HepG2 (cell line): ENCODE measurements around the gene MLXIPL. TPM values are rescaled to one million over a fixed set of nuclear protein-coding genes. Genes with fewer than 3 reads are reported as not detected.
A peak's percentile ranks its signal among the peaks of the same experiment; 100 is the strongest.

Experiments
- ARNT2 ChIP-seq: sonication (generic); formaldehyde crosslinking; IDR thresholded peaks from 2 replicates; pipeline ENCODE4 v1.8.0; 2022; ENCODE audit warnings: mild to moderate bottlenecking, low read depth, missing genetic modification reagents, moderate library complexity
- DZIP1 ChIP-seq: sonication (generic); formaldehyde crosslinking; IDR thresholded peaks from 2 replicates; pipeline ENCODE4 v1.5.0; 2020; ENCODE audit warnings: mild to moderate bottlenecking, missing genetic modification reagents
- ELF3 ChIP-seq: IDR thresholded peaks from 2 replicates; pipeline ENCODE4 v1.6.1; 2016; ENCODE audit warnings: missing genetic modification reagents, missing compliant biosample characterization
- HDAC1 ChIP-seq: sonication (generic); formaldehyde crosslinking; IDR thresholded peaks from 2 replicates; pipeline ENCODE4 v1.5.1; 2020; ENCODE audit warnings: mild to moderate bottlenecking, missing genetic modification reagents
- HDAC6 ChIP-seq: fragments of 200-600 bp; sonication (generic); IDR thresholded peaks from 2 replicates; pipeline ENCODE4 v1.7.0; 2017; ENCODE audit warnings: mild to moderate bottlenecking, antibody characterized with exemption, low read length, low read depth
- KDM5B ChIP-seq: sonication (generic); formaldehyde crosslinking; IDR thresholded peaks from 2 replicates; pipeline ENCODE4 v1.4.0; 2020; ENCODE audit warnings: missing genetic modification reagents, mild to moderate bottlenecking, borderline replicate concordance
- MATR3 ChIP-seq: sonication (generic); formaldehyde crosslinking; IDR thresholded peaks from 2 replicates; pipeline ENCODE4 v1.4.0; 2020; ENCODE audit warnings: missing genetic modification reagents
- NR2F2 ChIP-seq: IDR thresholded peaks from 2 replicates; pipeline ENCODE4 v1.6.1; 2012; ENCODE audit warnings: low read depth, inconsistent platforms, borderline replicate concordance
- PCBP1 ChIP-seq: fragments of 200-400 bp; formaldehyde crosslinking; IDR thresholded peaks from 2 replicates; pipeline ENCODE4 v1.6.1; 2017; ENCODE audit warnings: mild to moderate bottlenecking, low read depth, low read length, borderline replicate concordance
- POLR2AphosphoS5 ChIP-seq: IDR thresholded peaks from 2 replicates; pipeline ENCODE4 v1.6.1; 2012; ENCODE audit warnings: low read depth, low read length
- RBM22 ChIP-seq: fragments of 200-400 bp; formaldehyde crosslinking; optimal IDR thresholded peaks from 2 replicates; pipeline ENCODE3; 2017; ENCODE audit warnings: mild to moderate bottlenecking, low read length, moderate library complexity
- ZBTB39 ChIP-seq: sonication (generic); formaldehyde crosslinking; IDR thresholded peaks from 2 replicates; pipeline ENCODE4 v1.5.0; 2020; ENCODE audit warnings: missing genetic modification reagents
- ZFP82 ChIP-seq: sonication (generic); formaldehyde crosslinking; IDR thresholded peaks from 2 replicates; pipeline ENCODE4 v1.5.1; 2020; ENCODE audit warnings: mild to moderate bottlenecking, missing genetic modification reagents, borderline replicate concordance
- ZNF205 ChIP-seq: IDR thresholded peaks from 2 replicates; pipeline ENCODE4 v1.6.1; 2018; ENCODE audit warnings: missing biosample characterization, missing genetic modification reagents
- ZNF260 ChIP-seq: sonication (generic); formaldehyde crosslinking; IDR thresholded peaks from 2 replicates; pipeline ENCODE4 v1.4.0; 2020; ENCODE audit warnings: missing genetic modification reagents, low read depth, mild to moderate bottlenecking, borderline replicate concordance
- ZNF329 ChIP-seq: sonication (generic); formaldehyde crosslinking; IDR thresholded peaks from 2 replicates; pipeline ENCODE4 v1.9.0; 2021; ENCODE audit warnings: low read depth, mild to moderate bottlenecking, missing genetic modification reagents
- ZNF350 ChIP-seq: sonication (generic); formaldehyde crosslinking; IDR thresholded peaks from 2 replicates; pipeline ENCODE4 v1.4.0; 2020; ENCODE audit warnings: mild to moderate bottlenecking, low read depth, missing genetic modification reagents, borderline replicate concordance
- ZNF678 ChIP-seq: sonication (generic); formaldehyde crosslinking; IDR thresholded peaks from 2 replicates; pipeline ENCODE4 v1.4.0; 2020; ENCODE audit warnings: mild to moderate bottlenecking, missing genetic modification reagents
- ZNF83 ChIP-seq: sonication (generic); formaldehyde crosslinking; IDR thresholded peaks from 2 replicates; pipeline ENCODE4 v1.4.0; 2020; ENCODE audit warnings: missing genetic modification reagents, mild to moderate bottlenecking, borderline replicate concordance
- polyA plus RNA-seq, 8 experiments: library from polyadenylated mRNA; depleted of rRNA in 3 of 8; stranded (reverse) in 7 of 8; unstranded in 1 of 8; fragments of >200 nt; fragmentation: Illumina TruSeq in 4 of 8; extraction: Trizol in 4 of 8; gene quantifications; 2 replicates each; pipeline versions ENCODE4 v1.2.1 to v1.2.3, GENCODE V29; 2011 to 2016; ENCODE audit warnings: low read depth in 4 of 8, missing spikeins in 1 of 8, mixed read lengths in 1 of 8; ENCODE audit not compliant: insufficient read depth in 1 of 8
- total RNA-seq, 5 experiments: library from RNA; depleted of rRNA; stranded (reverse); fragments of >200 nt; fragmentation: Illumina TruSeq; extraction: Trizol; gene quantifications; 2 replicates each; pipeline ENCODE4 v1.2.3, GENCODE V29; 2016; ENCODE audit warnings: low read depth in 1 of 5
- TF ChIP-seq, protein P1 (sequence below): sonication (generic); formaldehyde crosslinking; IDR thresholded peaks from 2 replicates; pipeline ENCODE4 v1.4.0; 2020; ENCODE audit warnings: low read depth, mild to moderate bottlenecking, missing genetic modification reagents
- TF ChIP-seq, protein P2 (sequence below): sonication (generic); formaldehyde crosslinking; IDR thresholded peaks from 2 replicates; pipeline ENCODE4 v1.9.0; 2022; ENCODE audit warnings: low read depth, missing genetic modification reagents

The MLXIPL gene
- total and polyA plus RNA-seq, 2 of the 13 experiments (the other 11 are each of a cell fraction or from before 2014, with no cell fraction given) = 51.6 to 60.1 TPM

- TF ChIP-seq, protein P1, sequence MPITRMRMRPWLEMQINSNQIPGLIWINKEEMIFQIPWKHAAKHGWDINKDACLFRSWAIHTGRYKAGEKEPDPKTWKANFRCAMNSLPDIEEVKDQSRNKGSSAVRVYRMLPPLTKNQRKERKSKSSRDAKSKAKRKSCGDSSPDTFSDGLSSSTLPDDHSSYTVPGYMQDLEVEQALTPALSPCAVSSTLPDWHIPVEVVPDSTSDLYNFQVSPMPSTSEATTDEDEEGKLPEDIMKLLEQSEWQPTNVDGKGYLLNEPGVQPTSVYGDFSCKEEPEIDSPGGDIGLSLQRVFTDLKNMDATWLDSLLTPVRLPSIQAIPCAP (CRISPR knock-in tag) = no peak
- no peak for TF ChIP-seq ZFP82 (CRISPR knock-in tag)
- TF ChIP-seq HDAC6 = no peak
- no peak for TF ChIP-seq ZNF678 (CRISPR knock-in tag)
- no peak for TF ChIP-seq ZNF205 (CRISPR knock-in tag)
- no peak for TF ChIP-seq ZNF350 (CRISPR knock-in tag)
- TF ChIP-seq RBM22 = peak; percentile 93
- TF ChIP-seq ZBTB39 (CRISPR knock-in tag) = no peak
- TF ChIP-seq POLR2AphosphoS5 = peak; percentile 40; the same call in 1 of the 2 replicates
- no peak for TF ChIP-seq ELF3 (CRISPR knock-in tag)
- TF ChIP-seq, protein P2, sequence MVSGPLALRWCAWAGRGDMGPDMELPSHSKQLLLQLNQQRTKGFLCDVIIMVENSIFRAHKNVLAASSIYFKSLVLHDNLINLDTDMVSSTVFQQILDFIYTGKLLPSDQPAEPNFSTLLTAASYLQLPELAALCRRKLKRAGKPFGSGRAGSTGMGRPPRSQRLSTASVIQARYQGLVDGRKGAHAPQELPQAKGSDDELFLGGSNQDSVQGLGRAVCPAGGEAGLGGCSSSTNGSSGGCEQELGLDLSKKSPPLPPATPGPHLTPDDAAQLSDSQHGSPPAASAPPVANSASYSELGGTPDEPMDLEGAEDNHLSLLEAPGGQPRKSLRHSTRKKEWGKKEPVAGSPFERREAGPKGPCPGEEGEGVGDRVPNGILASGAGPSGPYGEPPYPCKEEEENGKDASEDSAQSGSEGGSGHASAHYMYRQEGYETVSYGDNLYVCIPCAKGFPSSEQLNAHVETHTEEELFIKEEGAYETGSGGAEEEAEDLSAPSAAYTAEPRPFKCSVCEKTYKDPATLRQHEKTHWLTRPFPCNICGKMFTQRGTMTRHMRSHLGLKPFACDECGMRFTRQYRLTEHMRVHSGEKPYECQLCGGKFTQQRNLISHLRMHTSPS (CRISPR knock-in tag) = no peak
- no peak for TF ChIP-seq ZNF260
- no peak for TF ChIP-seq MATR3 (CRISPR knock-in tag)
- no peak for TF ChIP-seq DZIP1 (CRISPR knock-in tag)
- TF ChIP-seq HDAC1 (CRISPR knock-in tag) = no peak
- no peak for TF ChIP-seq ZNF329 (CRISPR knock-in tag)
- no peak for TF ChIP-seq KDM5B (CRISPR knock-in tag)
- TF ChIP-seq ZNF83 (CRISPR knock-in tag) = no peak
- TF ChIP-seq PCBP1 = 0 out of 2 replicates have a peak, but pooled peaks have one; percentile 32
- no peak for TF ChIP-seq NR2F2
- no peak for TF ChIP-seq ARNT2 (CRISPR knock-in tag)
Observed at GRCh38 chr7:73621168-73622063, 2.9 kb downstream of the MLXIPL start (continued).
